ENCODE results near the gene PPIE. TPM values are rescaled to one million over a fixed set of nuclear protein-coding genes. Genes with fewer than 3 reads are reported as not detected.

Gene PPIE
- polyA plus RNA-seq, 1 of the 3 experiments (the other 2 are of a cell fraction), result 78.4 TPM

DNA sequence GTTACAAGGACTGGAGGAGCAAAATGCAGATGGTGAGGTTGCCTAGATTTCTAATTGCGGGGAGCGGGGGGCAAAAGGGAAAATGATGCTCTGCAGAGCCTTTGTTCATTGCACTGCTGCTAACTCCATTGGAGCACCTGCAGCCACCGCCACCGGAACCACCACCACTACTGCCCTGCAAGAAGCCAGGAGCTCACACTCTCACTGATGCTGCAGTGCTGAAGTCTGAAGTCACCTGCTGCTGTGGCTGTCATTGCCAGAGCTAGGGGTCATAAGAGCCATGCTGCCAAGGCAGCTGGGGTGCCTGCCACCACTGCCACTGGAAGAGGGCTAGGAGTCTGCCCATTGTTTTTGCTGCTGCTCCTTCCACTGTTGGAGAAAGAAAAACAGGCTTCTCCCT lies 40.1 kb upstream of the PPIE start:
- Histone ChIP-seq H2AFZ (ENCODE audit: low read depth) (no peak overlapping the region), H3K9me2 (no peaks in the 10 kb centered on the region), H3F3A (replicated peaks; ENCODE audit: insufficient read depth) (no peaks in the 10 kb centered on the region), H3K36me3 (replicated peaks in 1 of 2; ENCODE audit: control insufficient read depth in 1 of 2, insufficient read depth in 2 of 2, low read length in 1 of 2) (no peaks in the 10 kb centered on the region), H3K27ac (ENCODE audit: low read depth in 2 of 2, low read length in 1 of 2) (no peak overlapping the region), H3K4me2 (no peak overlapping the region), H3K9ac (no peak overlapping the region), H3K79me2 (ENCODE audit: insufficient read depth) (no peaks in the 10 kb centered on the region), H3K27me3 (ENCODE audit: insufficient read depth) (peaks cover 19% of the 10 kb centered on the region; the same call in 1 of the 2 replicates), H3K4me3 (ENCODE audit: low read depth in 2 of 2, low read length in 1 of 2) (no peak overlapping the region), H4K20me1 (ENCODE audit: insufficient read depth) (no peaks in the 10 kb centered on the region), H3K9me3 (no peaks in the 10 kb centered on the region), H3K4me1 (ENCODE audit: control insufficient read depth in 1 of 2, insufficient read depth in 2 of 2, low read depth in 1 of 2, low read length in 1 of 2) (peaks cover 0 to 17% of the 10 kb centered on the region in 2 experiments; a peak in 1 of 4 replicates)
- TF ChIP-seq SIN3A (IDR thresholded peaks at IDR 0.05; ENCODE audit: borderline replicate concordance, low read depth, low read length), result no peak
- no peak for TF ChIP-seq CHD2 (IDR thresholded peaks at IDR 0.05; ENCODE audit: low read length, partially characterized antibody)
- TF ChIP-seq TAF1 (IDR thresholded peaks at IDR 0.05; ENCODE audit: borderline replicate concordance, low read depth, low read length), result no peak
- TF ChIP-seq YY1 (IDR thresholded peaks at IDR 0.05; ENCODE audit: low read depth), result no peak
- TF ChIP-seq, protein P1, sequence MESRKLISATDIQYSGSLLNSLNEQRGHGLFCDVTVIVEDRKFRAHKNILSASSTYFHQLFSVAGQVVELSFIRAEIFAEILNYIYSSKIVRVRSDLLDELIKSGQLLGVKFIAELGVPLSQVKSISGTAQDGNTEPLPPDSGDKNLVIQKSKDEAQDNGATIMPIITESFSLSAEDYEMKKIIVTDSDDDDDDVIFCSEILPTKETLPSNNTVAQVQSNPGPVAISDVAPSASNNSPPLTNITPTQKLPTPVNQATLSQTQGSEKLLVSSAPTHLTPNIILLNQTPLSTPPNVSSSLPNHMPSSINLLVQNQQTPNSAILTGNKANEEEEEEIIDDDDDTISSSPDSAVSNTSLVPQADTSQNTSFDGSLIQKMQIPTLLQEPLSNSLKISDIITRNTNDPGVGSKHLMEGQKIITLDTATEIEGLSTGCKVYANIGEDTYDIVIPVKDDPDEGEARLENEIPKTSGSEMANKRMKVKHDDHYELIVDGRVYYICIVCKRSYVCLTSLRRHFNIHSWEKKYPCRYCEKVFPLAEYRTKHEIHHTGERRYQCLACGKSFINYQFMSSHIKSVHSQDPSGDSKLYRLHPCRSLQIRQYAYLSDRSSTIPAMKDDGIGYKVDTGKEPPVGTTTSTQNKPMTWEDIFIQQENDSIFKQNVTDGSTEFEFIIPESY (IDR thresholded peaks at IDR 0.05; ENCODE audit: borderline replicate concordance, low read depth), result no peak
- TF ChIP-seq EP300 (IDR thresholded peaks at IDR 0.05; ENCODE audit: borderline replicate concordance in 1 of 2, low read depth in 1 of 2, low read length in 1 of 2), result no peak
- TF ChIP-seq GATA2 (CRISPR knock-in tag; IDR thresholded peaks at IDR 0.05), result no peak
- TF ChIP-seq REST (IDR thresholded peaks at IDR 0.05; ENCODE audit: low read depth, low read length), result no peak
- no peak for TF ChIP-seq SMC3 (IDR thresholded peaks at IDR 0.05; ENCODE audit: low read depth, low read length)
- no peak for TF ChIP-seq ELF1 (IDR thresholded peaks at IDR 0.05)
- TF ChIP-seq NFIC (IDR thresholded peaks at IDR 0.05; ENCODE audit: borderline replicate concordance), result no peak
- TF ChIP-seq, protein P2, sequence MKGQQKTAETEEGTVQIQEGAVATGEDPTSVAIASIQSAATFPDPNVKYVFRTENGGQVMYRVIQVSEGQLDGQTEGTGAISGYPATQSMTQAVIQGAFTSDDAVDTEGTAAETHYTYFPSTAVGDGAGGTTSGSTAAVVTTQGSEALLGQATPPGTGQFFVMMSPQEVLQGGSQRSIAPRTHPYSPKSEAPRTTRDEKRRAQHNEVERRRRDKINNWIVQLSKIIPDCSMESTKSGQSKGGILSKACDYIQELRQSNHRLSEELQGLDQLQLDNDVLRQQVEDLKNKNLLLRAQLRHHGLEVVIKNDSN (IDR thresholded peaks at IDR 0.05; ENCODE audit: borderline replicate concordance, low read depth), result no peak
- no peak for TF ChIP-seq RFX5 (IDR thresholded peaks at IDR 0.05; ENCODE audit: low read length)
- no peak for TF ChIP-seq MEF2A (IDR thresholded peaks at IDR 0.05; ENCODE audit: borderline replicate concordance, low read depth)
- no peak for TF ChIP-seq FOXJ3 (CRISPR knock-in tag; IDR thresholded peaks at IDR 0.05)
- no peak for TF ChIP-seq RAD21 (IDR thresholded peaks at IDR 0.05; ENCODE audit: low read length)
- TF ChIP-seq CTCF (IDR thresholded peaks at IDR 0.05), result no peak
- no peak for TF ChIP-seq NRF1 (IDR thresholded peaks at IDR 0.05; ENCODE audit: low read depth, low read length)
- TF ChIP-seq USF2 (IDR thresholded peaks at IDR 0.05; ENCODE audit: borderline replicate concordance, low read depth, low read length), result no peak
- POLR2A ChIA-PET, result no interaction called here
- 85% methylated on average over 4 of the region's 4 CpGs for WGBS (ENCODE audit: low lambda C conversion rate)
- CTCF ChIA-PET, result interaction anchor here (5.9 kb wide), 1 partner anchor 24 kb away, joined by 71 read pairs; the partner anchor contains the start of gene NT5C1A
- no peak for DNase-seq

Data from SK-N-SH (cell line).